OCI-LY7 (cell line): Measurements from ENCODE around the gene TRPM2. TPM values are rescaled to one million over a fixed set of nuclear protein-coding genes. Genes with fewer than 3 reads are reported as not detected.

Experiments used
- BruUV-seq: library from RNA; stranded (reverse); fragments of 400-500 nt; replicated peaks from 2 replicates; lab custom pipeline; 2021; lab: Mats Ljungman, UMichigan
- CTCF ChIA-PET: fragments of 300-600 bp; sonication (Branson Sonifier 250); formaldehyde crosslinking; loops from one replicate; lab custom pipeline; 2022; ENCODE audit warnings: antibody characterized with exemption; ENCODE audit not compliant: unreplicated experiment; lab: Charles Lee
- POLR2A ChIA-PET: fragments of 300-600 bp; sonication (Branson Sonifier 250); formaldehyde crosslinking; loops from one replicate; lab custom pipeline; 2022; ENCODE audit warnings: antibody characterized with exemption; lab: Charles Lee
- DNase-seq: peaks from one replicate; pipeline ENCODE4 v3.0.0-alpha.2; 2015; ENCODE audit warnings: low spot score
- H2AFZ ChIP-seq: fragments of 200-600 bp; sonication (generic), shearing (Covaris generic); 2 replicates; pipeline ENCODE4 v1.6.1; 2014; ENCODE audit warnings: mild to moderate bottlenecking, antibody characterized with exemption, low read length, moderate library complexity
- H3K27ac ChIP-seq: fragments of 200-600 bp; sonication (generic); 2 replicates; pipeline ENCODE4 v1.5.1; 2014; ENCODE audit warnings: mixed run types, low read depth, mild to moderate bottlenecking, moderate library complexity, low read length, inconsistent platforms; ENCODE audit not compliant: poor library complexity, severe bottlenecking
- H3K36me3 ChIP-seq: fragments of 200-600 bp; sonication (generic); 2 replicates; pipeline ENCODE4 v1.6.1; 2014; ENCODE audit warnings: mild to moderate bottlenecking, antibody characterized with exemption, low read length, moderate library complexity, mixed read lengths; ENCODE audit not compliant: insufficient read depth
- H3K4me1 ChIP-seq: fragments of 200-600 bp; sonication (generic); 2 replicates; pipeline ENCODE4 v1.5.1; 2014; ENCODE audit warnings: mild to moderate bottlenecking, low read length; ENCODE audit not compliant: insufficient read depth, poor library complexity, severe bottlenecking
- H3K4me2 ChIP-seq: fragments of 200-600 bp; sonication (generic); 2 replicates; pipeline ENCODE4 v1.6.1; 2014; ENCODE audit warnings: mild to moderate bottlenecking, low read length
- H3K4me3 ChIP-seq: fragments of 200-600 bp; sonication (generic); 2 replicates; pipeline ENCODE4 v1.5.1; 2014; ENCODE audit warnings: mild to moderate bottlenecking, low read depth, low read length; ENCODE audit not compliant: poor library complexity, severe bottlenecking
- H3K79me2 ChIP-seq: fragments of 200-600 bp; sonication (generic); 2 replicates; pipeline ENCODE4 v1.6.1; 2016; ENCODE audit warnings: low read depth, mild to moderate bottlenecking, low read length, moderate library complexity, mixed read lengths; ENCODE audit not compliant: insufficient read depth
- H3K9me2 ChIP-seq: fragments of 200-600 bp; sonication (generic); 2 replicates; pipeline ENCODE4 v1.6.1; 2016; ENCODE audit warnings: mild to moderate bottlenecking, low read length, mixed read lengths; ENCODE audit not compliant: insufficient read depth
- H3K9me3 ChIP-seq: fragments of 200-600 bp; sonication (generic); 2 replicates; pipeline ENCODE4 v1.6.1; 2014; ENCODE audit warnings: mild to moderate bottlenecking, mixed run types, low read length, mixed read lengths
- H4K20me1 ChIP-seq: fragments of 200-600 bp; sonication (generic); 2 replicates; pipeline ENCODE4 v1.6.1; 2014; ENCODE audit warnings: mild to moderate bottlenecking, antibody characterized with exemption, low read length, moderate library complexity, mixed read lengths; ENCODE audit not compliant: insufficient read depth
- EZH2phosphoT487 ChIP-seq: fragments of 200-600 bp; sonication (generic); IDR thresholded peaks from 2 replicates; pipeline ENCODE4 v1.6.1; 2018; ENCODE audit warnings: low read depth, borderline replicate concordance, mild to moderate bottlenecking, mixed run types, antibody characterized with exemption, low read length, moderate library complexity, mixed read lengths
- intact Hi-C: fragments of 100-400 bp; cut with micrococcal nuclease; formaldehyde crosslinking; loops from one replicate; pipeline ENCODE4 v1.10.0; 2022; ENCODE audit not compliant: unreplicated experiment
- total RNA-seq, 2 experiments: library from RNA; depleted of rRNA in 1 of 2; stranded (reverse); fragments of >200 nt in 1 of 2; shearing (Covaris generic) in 1 of 2; gene quantifications; 2 replicates each; pipeline ENCODE4 v1.2.3, GENCODE V29; 2014 to 2022
- TF ChIP-seq, protein P1 (sequence below): fragments of 200-600 bp; sonication (generic); conservative IDR thresholded peaks from 2 replicates; pipeline ENCODE4 v1.5.1; 2014; ENCODE audit warnings: mild to moderate bottlenecking, antibody characterized with exemption, low read length, moderate library complexity, mixed read lengths

TRPM2 gene
- total RNA-seq, 2 experiments from 2014 or later, result 1.8 to 7.1 TPM

DNA sequence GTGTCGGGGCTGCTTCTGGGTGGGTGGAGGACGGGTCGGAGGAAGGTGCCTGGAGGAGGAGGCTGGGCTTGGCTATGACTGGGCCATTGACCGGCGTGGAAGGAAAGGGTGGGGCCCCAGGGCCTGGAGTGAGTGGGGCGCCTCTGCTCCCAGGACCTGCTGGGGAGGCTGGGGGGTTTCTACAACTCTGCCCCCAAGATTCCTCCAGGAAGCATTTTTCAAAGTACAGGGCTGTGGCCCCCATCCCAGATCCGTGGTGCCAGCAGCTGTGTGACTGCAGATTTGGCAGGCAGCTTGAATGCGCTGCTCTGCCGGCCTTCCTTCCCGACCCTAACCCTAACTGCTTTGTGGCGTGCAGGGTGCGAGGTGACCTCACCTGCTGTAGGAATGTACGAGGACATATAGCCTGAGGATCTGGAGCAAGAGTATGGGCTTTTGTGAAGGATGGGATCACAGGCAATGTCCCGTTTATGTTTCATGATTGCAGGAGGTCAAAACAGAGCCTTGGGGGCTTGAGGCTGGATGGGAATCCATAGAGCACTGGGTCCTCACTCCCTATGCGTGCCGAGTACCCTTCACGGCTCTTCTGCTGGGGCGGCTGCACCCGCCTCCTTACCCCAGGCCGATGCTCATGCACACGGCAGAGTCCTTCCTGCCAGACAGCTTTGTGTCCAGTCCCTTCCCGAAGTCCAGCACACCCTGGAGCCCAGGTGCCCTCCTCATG lies 24.7 kb downstream of the TRPM2 start:
- Histone ChIP-seq H3K4me3 (no peak overlapping the region), H3K9me3 (no peaks in the 10 kb centered on the region), H3K79me2 (no peaks in the 10 kb centered on the region), H3K9me2 (no peaks in the 10 kb centered on the region), H3K4me2 (no peak overlapping the region), H3K36me3 (no peaks in the 10 kb centered on the region), H2AFZ (no peak overlapping the region), H3K4me1 (no peaks in the 10 kb centered on the region), H4K20me1 (no peaks in the 10 kb centered on the region), H3K27ac (no peak overlapping the region)
- ChIA-PET POLR2A (no interaction called here), CTCF (no interaction called here)
- BruUV-seq, result no TSS peak
- intact Hi-C loops, result no loop called here
- TF ChIP-seq, protein P1, sequence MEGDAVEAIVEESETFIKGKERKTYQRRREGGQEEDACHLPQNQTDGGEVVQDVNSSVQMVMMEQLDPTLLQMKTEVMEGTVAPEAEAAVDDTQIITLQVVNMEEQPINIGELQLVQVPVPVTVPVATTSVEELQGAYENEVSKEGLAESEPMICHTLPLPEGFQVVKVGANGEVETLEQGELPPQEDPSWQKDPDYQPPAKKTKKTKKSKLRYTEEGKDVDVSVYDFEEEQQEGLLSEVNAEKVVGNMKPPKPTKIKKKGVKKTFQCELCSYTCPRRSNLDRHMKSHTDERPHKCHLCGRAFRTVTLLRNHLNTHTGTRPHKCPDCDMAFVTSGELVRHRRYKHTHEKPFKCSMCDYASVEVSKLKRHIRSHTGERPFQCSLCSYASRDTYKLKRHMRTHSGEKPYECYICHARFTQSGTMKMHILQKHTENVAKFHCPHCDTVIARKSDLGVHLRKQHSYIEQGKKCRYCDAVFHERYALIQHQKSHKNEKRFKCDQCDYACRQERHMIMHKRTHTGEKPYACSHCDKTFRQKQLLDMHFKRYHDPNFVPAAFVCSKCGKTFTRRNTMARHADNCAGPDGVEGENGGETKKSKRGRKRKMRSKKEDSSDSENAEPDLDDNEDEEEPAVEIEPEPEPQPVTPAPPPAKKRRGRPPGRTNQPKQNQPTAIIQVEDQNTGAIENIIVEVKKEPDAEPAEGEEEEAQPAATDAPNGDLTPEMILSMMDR, result no peak
- TF ChIP-seq EZH2phosphoT487, result no peak
- no peak for DNase-seq

DNA sequence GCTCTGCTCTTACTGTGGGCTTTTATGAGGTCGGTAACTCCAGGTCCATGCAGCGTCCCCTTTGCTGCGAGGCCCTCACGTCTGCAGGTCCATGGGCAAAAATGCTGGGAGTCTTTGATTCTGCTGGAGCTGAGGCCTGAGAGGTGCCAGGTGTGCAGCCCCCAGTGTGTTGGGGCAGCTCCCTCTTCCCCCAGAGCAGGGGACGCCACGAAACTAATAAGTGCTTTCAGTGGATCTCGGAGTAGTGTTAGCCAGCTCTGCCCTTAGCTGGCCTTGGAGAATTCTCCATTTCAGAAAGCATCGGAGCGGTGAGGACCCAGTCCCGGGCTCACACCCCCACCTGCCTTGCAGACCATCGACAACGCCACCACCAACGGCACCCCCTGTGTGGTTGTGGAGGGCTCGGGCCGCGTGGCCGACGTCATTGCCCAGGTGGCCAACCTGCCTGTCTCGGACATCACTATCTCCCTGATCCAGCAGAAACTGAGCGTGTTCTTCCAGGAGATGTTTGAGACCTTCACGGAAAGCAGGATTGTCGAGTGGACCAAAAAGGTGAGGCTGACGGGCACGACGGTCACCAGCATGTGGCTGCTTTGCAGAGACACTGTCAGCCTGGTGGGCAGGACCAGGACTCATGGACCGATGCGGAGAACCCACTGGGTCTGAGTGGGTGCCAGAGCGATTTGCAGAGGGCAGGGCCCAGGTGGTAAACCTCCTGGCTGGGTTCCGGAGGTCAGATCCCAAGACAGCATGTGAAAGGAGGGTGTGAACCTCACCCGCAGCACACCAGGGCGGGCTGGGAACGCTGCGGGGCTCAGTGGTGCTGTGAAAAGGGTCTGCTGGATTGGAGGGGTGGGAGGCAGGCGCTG lies 25.5 kb downstream of the TRPM2 start:
- Histone ChIP-seq H3K9me3 (peaks cover 3% of the 10 kb centered on the region), H4K20me1 (no peaks in the 10 kb centered on the region), H3K4me1 (no peaks in the 10 kb centered on the region), H3K9me2 (no peaks in the 10 kb centered on the region), H3K36me3 (no peaks in the 10 kb centered on the region), H3K27ac (no peak overlapping the region), H3K4me2 (no peak overlapping the region), H2AFZ (no peak overlapping the region), H3K4me3 (no peak overlapping the region), H3K79me2 (no peaks in the 10 kb centered on the region)
- TF ChIP-seq, protein P1, result no peak
- TF ChIP-seq EZH2phosphoT487, result no peak
- intact Hi-C loops, result no loop called here
- DNase-seq, result no peak
- CTCF ChIA-PET, result no interaction called here
- no TSS peak for BruUV-seq
- POLR2A ChIA-PET, result no interaction called here

DNA sequence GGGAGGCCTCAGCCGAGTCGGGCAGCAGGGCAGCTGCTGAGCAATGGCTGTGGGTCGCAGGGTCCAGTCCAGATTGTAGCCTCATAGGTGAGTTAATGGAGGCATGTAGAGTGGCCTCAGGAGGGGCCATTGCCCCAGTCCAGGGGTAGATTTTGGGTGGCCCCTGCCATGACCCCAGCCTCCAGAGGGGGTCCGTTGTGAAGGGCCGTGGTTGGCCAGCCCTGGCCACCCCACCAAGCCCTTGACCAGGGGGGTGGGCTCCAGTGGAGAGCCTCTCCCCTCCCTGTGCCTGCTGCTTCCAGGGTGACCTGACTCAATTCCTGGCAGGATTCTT lies 26.1 kb downstream of the TRPM2 start:
- H3K4me2 ChIP-seq, result no peak overlapping the region
- ChIA-PET POLR2A (no interaction called here), CTCF (no interaction called here)
- no peak overlapping the region for H2AFZ ChIP-seq
- no peaks in the 10 kb centered on the region for H3K4me1 ChIP-seq
- no peaks in the 10 kb centered on the region for H4K20me1 ChIP-seq
- intact Hi-C loops, result no loop called here
- H3K79me2 ChIP-seq, result no peaks in the 10 kb centered on the region
- H3K9me3 ChIP-seq, result peaks cover 9% of the 10 kb centered on the region
- TF ChIP-seq, protein P1, result no peak
- no peak for TF ChIP-seq EZH2phosphoT487
- H3K36me3 ChIP-seq, result no peaks in the 10 kb centered on the region
- BruUV-seq, result no TSS peak
- no peaks in the 10 kb centered on the region for H3K9me2 ChIP-seq
- H3K27ac ChIP-seq, result no peak overlapping the region
- no peak for DNase-seq
- no peak overlapping the region for H3K4me3 ChIP-seq
